NCI-H187 (cell line): Measurements from ENCODE around the gene LIME1.
"Not testable (repeated sequence)": the region's sequence is repeated elsewhere in the genome, so short reads cannot be mapped to it uniquely, and the experiment has no call there.

Experiments
- DNase-seq, 2 experiments: peaks; one replicate each; lab custom pipeline; 2025; lab: John Stamatoyannopoulos, UW

The LIME1 gene

DNA sequence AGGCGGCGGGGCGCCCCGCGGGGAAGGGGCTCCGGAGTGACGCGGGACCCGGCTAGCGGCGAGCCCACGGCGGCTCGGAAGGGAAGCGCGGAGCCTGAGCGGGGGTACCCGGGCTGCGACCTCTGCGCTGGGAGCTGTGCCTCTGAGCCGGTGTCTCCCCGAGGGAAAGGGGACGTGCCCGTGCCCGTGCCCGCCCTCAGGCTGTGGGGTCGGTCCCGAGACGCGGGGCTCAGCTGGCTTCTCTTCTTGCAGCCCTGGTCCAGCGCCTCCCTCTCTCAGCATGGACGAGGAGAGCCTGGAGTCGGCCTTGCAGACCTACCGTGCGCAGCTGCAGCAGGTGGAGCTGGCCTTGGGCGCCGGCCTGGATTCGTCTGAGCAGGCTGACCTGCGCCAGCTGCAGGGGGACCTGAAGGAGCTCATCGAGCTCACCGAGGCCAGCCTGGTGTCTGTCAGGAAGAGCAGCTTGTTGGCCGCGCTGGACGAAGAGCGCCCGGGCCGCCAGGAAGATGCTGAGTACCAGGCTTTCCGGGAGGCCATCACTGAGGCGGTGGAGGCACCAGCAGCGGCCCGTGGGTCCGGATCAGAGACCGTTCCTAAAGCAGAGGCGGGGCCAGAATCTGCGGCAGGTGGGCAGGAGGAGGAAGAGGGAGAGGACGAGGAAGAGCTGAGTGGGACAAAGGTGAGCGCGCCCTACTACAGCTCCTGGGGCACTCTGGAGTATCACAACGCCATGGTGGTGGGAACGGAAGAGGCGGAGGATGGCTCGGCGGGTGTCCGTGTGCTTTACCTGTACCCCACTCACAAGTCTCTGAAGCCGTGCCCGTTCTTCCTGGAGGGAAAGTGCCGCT lies 27.9 kb upstream of the LIME1 start:
- no peak for DNase-seq

DNA sequence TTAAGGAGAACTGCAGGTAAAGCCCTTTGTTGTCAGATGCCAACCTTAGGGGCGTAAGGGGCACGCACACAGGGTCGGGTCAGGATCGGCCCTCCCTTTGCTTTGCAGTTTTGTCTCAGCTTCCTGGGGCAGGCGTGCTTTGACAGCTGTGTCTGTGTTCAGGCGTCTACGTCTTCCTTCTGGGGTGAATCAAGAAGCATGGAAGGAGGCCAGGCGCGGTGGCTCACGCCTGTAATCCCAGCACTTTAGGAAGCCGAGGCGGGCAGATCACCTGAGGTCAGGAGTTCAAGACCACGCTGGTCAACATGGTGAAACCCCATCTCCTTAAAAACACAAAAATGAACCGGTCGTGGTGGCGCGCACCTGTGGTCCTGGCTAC lies 27.3 kb upstream of the LIME1 start:
- DNase-seq, result no peak

DNA sequence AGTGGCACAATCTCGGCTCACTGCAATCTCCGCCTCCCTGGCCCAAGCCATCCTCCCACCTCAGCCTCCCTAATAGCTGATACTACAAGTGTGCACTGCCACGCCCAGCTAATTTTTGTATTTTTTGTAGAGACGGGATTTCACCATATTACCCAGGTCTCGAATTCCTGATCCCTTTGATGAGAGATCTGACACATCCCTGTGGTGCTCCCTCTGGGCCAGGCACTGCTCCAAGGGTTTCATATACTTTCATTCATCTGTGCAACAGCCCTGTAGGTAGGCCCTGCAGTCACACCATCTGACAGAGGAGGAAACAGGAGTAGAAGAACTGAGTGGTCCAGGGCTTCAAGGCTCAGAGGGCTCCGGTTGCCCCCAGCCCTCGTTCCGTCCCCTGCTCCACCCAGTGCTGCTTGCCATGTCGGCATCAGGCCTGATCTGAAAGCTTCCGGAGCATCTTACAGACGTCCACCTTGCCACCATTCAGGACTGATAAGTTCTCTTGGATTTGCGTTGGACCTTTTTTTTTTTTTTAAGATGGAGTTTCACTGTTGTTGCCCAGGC lies 25.3 kb upstream of the LIME1 start:
- no peak for DNase-seq

DNA sequence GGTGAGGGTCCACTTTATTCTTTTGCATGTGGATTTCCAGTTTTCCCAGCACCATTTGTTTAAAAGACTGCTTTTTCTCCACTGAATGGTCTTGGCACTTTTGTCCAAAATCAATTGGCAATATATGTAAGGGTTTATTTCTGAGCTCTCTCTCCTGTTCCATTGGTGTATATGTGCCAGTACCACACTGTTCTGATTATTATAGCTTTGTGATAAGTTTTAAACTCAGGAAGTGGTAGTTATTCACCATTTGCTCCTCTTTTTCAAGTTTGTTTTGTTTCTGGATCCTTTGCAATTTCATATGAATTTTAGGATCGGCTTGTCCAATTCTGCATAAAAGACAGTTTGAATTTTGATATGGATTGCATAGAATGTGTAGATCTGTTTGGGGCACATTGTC lies 24.3 kb upstream of the LIME1 start:
- no peak for DNase-seq

DNA sequence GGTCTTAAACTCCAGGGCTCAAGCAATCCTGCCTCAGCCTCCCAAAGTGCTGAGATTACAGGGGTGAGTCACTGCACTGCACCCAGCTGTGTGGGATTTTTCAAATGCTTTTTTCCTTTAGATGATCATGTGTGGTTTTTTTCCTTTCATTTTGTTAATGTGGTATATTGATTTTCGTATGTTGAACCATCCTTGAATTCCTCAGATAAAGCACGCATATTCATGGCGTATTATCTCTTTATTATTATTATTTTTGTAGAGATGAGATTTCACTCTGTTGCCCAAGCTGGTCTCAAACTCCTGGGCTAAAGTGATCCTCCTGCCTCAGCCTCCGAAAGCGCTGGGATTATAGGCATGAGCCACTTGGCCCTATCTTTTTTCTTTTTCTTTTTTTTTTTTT lies 21.6 kb upstream of the LIME1 start:
- DNase-seq, result no peak

DNA sequence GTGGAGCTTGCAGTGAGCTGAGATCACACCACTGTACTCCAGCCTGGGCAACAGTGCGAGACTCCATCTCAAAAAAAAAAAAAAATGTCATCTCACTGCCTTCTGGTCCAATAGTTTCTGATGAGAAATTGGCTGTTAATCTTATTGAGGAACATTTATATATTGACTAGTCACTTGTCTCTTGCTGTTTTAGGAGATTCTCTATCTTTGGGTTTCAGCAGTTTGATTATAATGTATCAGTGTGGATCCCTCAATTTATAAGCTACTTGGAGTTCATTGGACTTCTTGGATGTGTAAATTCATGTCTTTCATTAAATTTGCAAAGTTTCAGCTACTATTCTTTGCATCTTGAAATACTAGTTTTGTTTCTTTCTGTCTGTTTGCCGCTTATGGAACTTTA lies 17.5 kb upstream of the LIME1 start:
- no peak for DNase-seq

DNA sequence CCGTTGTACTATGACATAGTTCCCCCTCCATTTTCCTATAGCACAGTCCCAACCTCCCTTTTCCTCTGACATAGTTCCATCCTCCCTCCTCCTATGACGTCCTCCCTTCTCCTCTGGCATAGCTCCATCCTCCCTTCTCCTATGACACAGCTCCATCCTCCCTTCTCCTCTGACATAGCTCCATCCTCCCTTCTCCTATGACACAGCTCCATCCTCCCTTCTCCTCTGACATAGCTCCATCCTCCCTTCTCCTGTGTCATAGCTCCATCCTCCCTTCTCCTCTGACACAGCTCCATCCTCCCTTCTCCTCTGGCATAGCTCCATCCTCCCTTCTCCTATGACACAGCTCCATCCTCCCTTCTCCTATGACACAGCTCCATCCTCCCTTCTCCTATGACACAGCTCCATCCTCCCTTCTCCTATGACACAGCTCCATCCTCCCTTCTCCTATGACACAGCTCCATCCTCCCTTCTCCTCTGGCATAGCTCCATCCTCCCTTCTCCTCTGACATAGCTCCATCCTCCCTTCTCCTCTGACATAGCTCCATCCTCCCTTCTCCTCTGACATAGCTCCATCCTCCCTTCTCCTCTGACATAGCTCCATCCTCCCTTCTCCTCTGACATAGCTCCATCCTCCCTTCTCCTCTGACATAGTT lies 13.4 kb upstream of the LIME1 start:
- DNase-seq, result not testable (repeated sequence)

DNA sequence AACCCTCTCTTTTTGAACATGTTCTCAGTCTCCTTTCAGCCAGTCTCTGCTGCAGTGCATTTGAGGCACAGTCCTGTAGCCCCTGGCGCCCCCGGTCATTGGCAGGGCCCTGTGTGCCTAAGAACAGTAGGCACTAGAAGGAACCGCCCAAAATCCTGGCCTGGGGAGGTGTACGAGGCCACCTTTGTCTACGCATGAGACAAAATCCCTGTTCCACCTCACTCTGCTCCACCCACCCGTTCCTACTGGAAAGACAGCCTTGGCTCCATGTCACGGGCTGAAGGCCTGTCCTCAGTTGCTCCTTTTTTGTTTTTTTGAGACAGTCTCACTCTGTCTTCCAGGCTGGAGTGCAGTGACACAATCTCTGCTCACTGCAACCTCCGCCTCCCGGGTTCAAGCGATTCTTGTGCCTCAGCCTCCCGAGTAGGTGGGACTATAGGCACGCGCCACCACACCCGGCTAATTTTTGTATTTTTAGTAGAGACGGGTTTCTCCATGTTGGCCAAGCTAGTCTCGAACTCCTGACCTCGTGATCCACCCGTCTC lies 6.2 kb upstream of the LIME1 start:
- DNase-seq, result not testable (repeated sequence)

DNA sequence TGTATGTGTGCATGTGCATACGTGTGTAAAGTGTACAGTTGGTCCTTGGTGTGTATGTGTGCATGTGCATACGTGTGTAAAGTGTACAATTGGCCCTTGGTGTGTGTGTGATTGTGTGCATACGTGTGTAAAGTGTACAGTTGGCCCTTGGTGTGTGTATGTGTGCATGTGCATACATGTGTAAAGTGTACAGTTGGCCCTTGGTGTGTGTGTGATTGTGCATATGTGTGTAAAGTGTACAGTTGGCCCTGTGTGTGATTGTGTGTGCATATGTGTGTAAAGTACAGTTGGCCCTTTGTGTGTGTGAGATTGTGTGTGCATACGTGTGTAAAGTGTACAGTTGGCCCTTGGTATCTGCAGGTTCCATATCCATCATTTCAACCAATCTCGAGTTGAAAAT lies 5.1 kb upstream of the LIME1 start:
- DNase-seq, result no peak

DNA sequence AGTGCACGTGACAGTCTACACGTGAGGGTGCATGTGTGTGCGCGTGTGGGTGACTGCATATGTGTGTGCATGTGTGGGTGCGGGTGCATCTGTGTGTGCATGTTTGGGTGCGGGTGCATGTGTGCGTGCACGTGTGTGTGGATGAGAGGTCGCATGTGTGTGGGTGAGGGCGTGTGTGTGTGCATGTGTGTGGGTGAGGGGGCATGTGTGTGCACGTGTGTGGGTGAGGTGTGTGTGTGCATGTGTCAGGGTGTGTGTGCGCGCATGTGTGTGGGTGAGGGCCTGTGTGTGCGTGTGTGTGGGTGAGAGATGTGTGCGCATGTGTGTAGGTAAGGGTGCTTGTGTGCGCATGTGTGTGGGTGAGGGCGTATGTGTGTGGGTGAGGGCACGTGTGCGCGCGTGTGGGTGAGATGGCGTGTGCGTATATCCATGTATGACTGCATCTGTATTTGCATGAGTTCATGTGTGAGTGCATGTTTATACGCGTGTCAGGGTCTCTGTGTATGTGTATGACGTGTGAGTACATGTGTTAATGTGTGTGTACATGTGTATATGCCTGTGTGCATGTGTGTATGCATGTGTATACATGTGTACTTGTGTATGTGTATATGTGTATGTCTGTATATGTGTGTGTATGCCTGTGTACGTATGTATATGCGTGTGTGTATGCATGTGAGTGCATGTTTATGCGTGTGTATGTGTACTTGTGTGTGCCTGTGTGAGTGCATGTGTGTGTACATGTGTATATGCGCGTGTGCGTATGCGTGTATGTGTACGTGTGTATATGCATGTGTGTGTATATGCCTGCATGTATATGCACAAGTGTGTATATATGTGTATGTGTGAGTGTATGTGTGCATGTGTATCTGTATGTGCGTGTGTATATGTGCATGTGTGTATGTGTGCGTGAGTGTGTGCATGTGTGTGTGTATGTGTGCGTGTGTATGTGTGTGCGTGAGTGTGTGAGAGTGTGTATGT lies 4.1 kb upstream of the LIME1 start:
- no peak for DNase-seq

DNA sequence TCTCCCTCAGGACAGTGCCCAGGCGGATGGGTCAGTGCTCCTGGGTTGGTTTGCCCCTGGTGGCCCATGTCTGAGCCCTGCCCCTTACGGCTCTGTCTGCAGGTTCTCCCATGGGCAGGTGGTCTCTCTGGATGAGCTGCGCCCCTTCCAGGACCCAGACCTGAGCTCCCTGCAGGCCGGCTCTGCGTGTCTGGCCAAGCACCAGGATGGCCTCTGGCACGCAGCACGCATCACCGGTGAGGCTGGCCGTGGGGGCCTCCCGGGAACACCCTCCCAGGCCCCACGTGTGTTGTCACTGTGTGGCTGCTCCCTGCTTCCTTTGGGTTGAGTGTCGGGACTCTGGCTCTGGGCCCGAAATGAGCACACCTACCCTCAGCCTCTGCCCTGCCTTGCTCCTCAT lies 3.3 kb upstream of the LIME1 start:
- no peak for DNase-seq

DNA sequence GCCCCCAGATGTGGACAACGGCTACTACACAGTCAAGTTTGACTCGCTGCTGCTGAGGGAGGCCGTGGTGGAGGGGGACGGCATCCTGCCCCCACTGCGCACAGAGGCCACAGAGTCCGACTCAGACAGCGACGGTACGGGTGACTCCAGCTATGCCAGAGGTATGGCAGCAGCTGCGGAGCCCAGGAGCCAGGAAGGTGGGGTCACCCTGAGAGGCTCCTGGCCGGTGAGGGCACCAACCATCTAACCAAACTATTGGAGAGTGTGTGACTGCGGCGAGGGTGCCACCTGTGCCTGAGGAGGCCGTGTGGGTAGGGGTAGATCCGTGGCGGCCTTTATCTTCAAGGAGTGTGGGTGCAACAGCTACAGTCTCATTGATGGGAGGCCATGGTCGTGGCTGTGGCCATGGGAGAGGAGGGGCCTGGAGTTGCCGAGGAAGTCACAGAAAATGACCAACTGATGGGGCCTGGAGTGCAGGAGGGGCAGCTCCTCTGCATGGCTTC lies 2.8 kb upstream of the LIME1 start:
- DNase-seq, result no peak

DNA sequence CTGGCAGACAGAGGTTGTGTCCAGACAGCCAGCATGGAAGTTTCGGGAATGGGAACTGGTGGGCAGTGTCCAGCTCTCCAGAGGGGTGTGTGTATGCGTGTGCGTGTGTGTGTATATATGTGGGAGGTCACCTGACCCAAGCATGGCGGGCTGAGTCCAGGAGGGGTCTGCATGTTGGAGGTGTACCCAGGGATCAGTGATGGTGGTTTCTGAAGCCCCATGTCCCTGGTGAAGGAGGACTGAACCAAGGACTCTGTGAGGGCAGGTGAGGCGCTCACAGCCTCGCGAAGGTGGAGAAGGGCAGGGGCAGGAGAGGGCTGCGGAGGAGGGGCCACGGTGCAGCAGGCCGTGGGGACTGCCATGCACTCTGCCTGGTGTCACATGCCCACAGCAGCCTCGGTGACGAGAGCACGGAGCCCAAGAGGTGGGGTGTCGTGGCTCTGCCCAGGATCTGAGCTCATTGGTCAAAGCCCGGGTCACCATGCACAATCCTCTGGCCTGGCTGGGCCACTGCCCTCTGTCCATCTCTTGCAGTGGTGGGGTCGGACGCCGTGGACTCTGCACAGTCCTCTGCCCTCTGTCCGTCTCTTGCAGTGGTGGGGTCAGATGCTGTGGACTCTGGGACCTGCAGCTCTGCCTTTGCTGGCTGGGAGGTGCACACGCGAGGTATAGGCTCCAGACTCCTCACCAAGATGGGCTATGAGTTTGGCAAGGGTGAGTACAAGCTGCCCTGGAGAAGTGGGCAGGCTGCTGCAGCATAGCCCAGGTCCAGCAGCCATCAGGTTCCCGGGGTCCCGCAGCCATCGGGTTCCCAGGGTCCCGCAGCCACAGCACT lies 2.1 kb upstream of the LIME1 start:
- no peak for DNase-seq

DNA sequence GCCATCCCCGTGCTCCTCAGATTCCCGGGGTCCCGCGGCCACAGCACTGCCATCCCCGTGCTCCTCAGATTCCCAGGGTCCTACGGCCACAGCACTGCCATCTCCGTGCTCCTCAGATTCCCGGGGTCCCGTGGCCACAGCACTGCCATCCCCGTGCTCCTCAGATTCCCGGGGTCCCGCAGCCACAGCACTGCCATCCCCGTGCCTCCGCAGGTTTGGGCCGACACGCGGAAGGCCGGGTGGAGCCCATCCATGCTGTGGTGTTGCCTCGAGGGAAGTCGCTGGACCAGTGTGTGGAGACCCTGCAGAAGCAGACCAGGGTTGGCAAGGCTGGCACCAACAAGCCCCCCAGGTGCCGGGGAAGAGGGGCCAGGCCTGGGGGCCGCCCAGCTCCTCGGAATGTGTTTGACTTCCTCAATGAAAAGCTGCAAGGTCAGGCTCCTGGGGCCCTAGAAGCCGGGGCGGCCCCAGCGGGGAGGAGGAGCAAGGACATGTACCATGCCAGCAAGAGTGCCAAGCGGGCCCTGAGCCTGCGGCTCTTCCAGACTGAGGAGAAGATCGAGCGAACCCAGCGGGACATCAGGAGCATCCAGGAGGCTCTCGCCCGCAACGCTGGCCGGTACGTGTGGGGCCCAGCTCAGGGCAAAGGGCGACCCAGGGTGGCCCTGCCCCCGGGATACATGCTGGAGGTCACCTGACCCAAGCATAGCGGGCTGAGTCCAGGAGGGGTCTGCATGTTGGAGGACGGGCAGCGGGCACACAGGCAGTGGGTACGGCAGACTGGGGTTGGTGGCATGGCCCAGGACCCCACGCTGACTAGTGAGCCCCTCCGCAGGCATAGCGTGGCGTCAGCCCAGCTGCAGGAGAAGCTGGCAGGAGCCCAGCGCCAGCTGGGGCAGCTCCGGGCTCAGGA lies 1.3 kb upstream of the LIME1 start:
- DNase-seq, result no peak

DNA sequence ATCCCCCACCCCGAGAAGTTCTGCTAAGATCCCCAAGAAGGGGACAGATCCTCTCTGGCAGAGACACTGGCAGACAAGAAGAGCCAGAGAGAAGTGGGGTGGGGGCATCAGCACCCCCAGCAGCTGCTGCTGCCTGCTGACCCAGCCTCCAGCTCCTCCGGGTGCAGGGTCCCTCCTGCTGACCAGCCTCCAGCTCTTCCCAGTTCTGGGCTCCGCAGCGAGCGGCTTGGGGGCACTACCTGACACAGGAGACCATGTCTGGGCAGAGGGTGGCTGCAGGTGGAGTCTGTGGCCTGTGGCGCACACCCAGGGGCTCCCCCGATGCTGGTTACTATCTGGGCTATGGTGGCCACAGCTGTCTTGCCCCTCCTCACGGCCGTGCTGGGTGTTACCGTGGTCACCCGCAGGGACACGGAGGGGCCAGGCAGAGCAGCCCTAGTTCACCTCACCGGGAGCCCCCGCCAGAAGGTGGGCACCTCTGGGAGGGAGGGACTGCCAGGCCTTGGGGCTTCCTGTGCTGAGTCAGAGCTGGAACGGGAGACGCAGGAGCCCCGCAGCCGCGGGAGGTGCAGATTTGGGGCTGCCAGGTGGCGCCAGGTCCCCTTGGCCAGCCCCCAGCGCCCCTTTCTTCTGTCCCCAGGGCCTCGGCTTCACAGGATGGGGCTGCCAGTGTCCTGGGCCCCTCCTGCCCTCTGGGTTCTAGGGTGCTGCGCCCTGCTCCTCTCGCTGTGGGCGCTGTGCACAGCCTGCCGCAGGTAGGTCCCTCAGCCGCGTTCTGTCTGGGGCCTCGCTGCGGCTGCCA lies 630 bp downstream of the LIME1 start:
- no peak for DNase-seq

DNA sequence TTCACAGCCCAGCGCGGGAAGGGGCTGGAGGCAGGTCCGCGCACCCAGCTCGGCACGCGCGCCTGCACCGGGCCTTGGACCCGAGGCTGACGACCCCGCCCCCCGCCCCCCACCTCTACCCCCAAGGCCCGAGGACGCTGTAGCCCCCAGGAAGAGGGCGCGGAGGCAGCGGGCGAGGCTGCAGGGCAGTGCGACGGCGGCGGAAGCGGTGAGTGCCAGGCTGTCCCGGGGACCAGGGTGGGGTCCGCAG lies 1.2 kb downstream of the LIME1 start:
- DNase-seq, result no peak

DNA sequence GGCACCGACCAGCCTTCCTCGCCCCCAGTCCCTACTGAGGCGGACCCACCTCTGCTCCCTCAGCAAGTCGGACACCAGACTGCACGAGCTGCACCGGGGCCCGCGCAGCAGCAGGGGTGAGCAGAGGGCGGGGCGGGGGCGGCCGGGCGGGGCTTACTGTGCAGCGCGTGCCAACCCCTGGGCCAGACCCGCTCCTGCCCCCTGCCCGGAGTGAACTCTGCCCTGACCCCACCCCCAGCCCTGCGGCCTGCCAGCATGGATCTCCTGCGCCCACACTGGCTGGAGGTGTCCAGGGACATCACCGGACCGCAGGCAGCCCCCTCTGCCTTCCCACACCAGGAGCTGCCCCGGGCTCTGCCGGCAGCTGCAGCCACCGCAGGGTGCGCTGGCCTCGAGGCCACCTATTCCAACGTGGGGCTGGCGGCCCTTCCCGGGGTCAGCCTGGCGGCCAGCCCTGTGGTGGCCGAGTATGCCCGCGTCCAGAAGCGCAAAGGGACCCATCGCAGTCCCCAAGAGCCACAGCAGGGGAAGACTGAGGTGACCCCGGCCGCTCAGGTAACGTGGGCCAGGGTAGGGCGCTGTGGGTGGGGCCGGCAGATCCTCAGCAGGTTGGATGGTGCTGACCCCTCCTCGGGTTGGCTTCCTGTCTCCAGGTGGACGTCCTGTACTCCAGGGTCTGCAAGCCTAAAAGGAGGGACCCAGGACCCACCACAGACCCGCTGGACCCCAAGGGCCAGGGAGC lies 1.7 kb downstream of the LIME1 start:
- DNase-seq, result no peak

DNA sequence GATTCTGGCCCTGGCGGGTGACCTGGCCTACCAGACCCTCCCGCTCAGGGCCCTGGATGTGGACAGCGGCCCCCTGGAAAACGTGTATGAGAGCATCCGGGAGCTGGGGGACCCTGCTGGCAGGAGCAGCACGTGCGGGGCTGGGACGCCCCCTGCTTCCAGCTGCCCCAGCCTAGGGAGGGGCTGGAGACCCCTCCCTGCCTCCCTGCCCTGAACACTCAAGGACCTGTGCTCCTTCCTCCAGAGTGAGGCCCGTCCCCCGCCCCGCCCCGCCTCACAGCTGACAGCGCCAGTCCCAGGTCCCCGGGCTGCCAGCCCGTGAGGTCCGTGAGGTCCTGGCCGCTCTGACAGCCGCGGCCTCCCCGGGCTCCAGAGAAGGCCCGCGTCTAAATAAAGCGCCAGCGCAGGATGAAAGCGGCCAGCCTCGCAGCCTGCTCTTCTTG lies 2.2 kb downstream of the LIME1 start:
- no peak for DNase-seq
